PC-3 (cell line): ENCODE results near the gene CEP112. TPM values are rescaled to one million over a fixed set of nuclear protein-coding genes. Genes with fewer than 3 reads are reported as not detected.

Source experiments
- ATAC-seq: fragments of 200-7000 bp; cut with Tn5 transposase; 2 replicates; pipeline ENCODE4 v1.9.1; 2020; ENCODE audit warnings: mild to moderate bottlenecking, moderate library complexity
- BruUV-seq: library from RNA; stranded (reverse); fragments of 400-500 nt; replicated peaks from 2 replicates; lab custom pipeline; 2021; lab: Mats Ljungman, UMichigan
- CTCF ChIA-PET: fragments of 300-600 bp; sonication (Branson Sonifier 250); formaldehyde crosslinking; loops from one replicate; lab custom pipeline; 2022; ENCODE audit warnings: antibody characterized with exemption; lab: Charles Lee
- POLR2A ChIA-PET: fragments of 300-600 bp; sonication (Branson Sonifier 250); formaldehyde crosslinking; loops from one replicate; lab custom pipeline; 2022; ENCODE audit warnings: antibody characterized with exemption; ENCODE audit not compliant: unreplicated experiment; lab: Charles Lee
- DNase-seq: peaks from one replicate; pipeline ENCODE4 v3.0.0-alpha.2; 2015
- H2AFZ ChIP-seq: fragments of 300-600 bp; sonication (generic); 2 replicates; pipeline ENCODE4 v1.6.0; 2016; ENCODE audit warnings: antibody characterized with exemption, low read length
- H3F3A ChIP-seq: fragments of 300-600 bp; sonication (generic); one replicate; pipeline ENCODE4 v1.6.0; 2017; ENCODE audit warnings: antibody characterized with exemption, low read length, control low read depth, mild to moderate bottlenecking; ENCODE audit not compliant: unreplicated experiment
- H3K27ac ChIP-seq: fragments of 300-600 bp; sonication (generic); 2 replicates; pipeline ENCODE4 v1.5.1; 2016; ENCODE audit warnings: mild to moderate bottlenecking, low read length
- H3K27me3 ChIP-seq: fragments of 300-600 bp; sonication (generic); 2 replicates; pipeline ENCODE4 v1.6.1; 2016; ENCODE audit warnings: low read length, mixed read lengths
- H3K36me3 ChIP-seq: fragments of 300-600 bp; sonication (generic); 2 replicates; pipeline ENCODE4 v1.6.1; 2016; ENCODE audit warnings: low read depth, mixed run types, low read length, mixed read lengths
- H3K4me1 ChIP-seq: fragments of 300-600 bp; sonication (generic); 2 replicates; pipeline ENCODE4 v1.5.1; 2016; ENCODE audit warnings: low read length; ENCODE audit not compliant: insufficient read depth
- H3K4me2 ChIP-seq: fragments of 300-600 bp; sonication (generic); 2 replicates; pipeline ENCODE4 v1.6.0; 2016; ENCODE audit warnings: low read length
- H3K4me3 ChIP-seq: fragments of 300-600 bp; sonication (generic); 2 replicates; pipeline ENCODE4 v1.5.1; 2016; ENCODE audit warnings: mild to moderate bottlenecking, low read length, mixed read lengths
- H3K79me2 ChIP-seq: fragments of 300-600 bp; sonication (generic); 2 replicates; pipeline ENCODE4 v1.6.1; 2017; ENCODE audit warnings: low read length, mixed read lengths
- H3K9ac ChIP-seq: fragments of 300-600 bp; sonication (generic); 2 replicates; pipeline ENCODE4 v1.6.0; 2016; ENCODE audit warnings: mild to moderate bottlenecking, low read length
- H3K9me2 ChIP-seq: fragments of 300-600 bp; sonication (generic); replicated peaks from 2 replicates; pipeline ENCODE4 v1.6.1; 2016; ENCODE audit warnings: mixed run types, low read length, mixed read lengths
- H3K9me3 ChIP-seq: fragments of 300-600 bp; sonication (generic); 2 replicates; pipeline ENCODE4 v1.6.1; 2016; ENCODE audit warnings: low read length, mixed read lengths
- H4K20me1 ChIP-seq: fragments of 300-600 bp; sonication (generic); 2 replicates; pipeline ENCODE4 v1.6.1; 2016; ENCODE audit warnings: low read length, mixed read lengths
- CTCF ChIP-seq: fragments of 300-600 bp; sonication (generic); conservative IDR thresholded peaks from 2 replicates; pipeline ENCODE4 v1.5.1; 2017; ENCODE audit warnings: antibody characterized with exemption, low read depth, mild to moderate bottlenecking, low read length
- EZH2 ChIP-seq: fragments of 300-600 bp; sonication (generic); IDR thresholded peaks from one replicate; pipeline ENCODE4 v1.6.1; 2017; ENCODE audit warnings: antibody characterized with exemption, mild to moderate bottlenecking, low read length; ENCODE audit not compliant: unreplicated experiment
- EZH2phosphoT487 ChIP-seq: fragments of 300-600 bp; sonication (generic); IDR thresholded peaks from 2 replicates; pipeline ENCODE4 v1.6.1; 2018; ENCODE audit warnings: mild to moderate bottlenecking, antibody characterized with exemption, low read length, borderline replicate concordance
- intact Hi-C: fragments of 100-400 bp; cut with micrococcal nuclease; formaldehyde crosslinking; loops from 2 replicates; pipeline ENCODE4 v1.9.0; 2023
- total RNA-seq: library from RNA; depleted of rRNA; stranded (reverse); fragments of >200 nt; gene quantifications from 2 replicates; pipeline ENCODE4 v1.2.3, GENCODE V29; 2014

The CEP112 gene
- total RNA-seq, 1 experiment from 2014 or later: 6.5 TPM

GRCh38 chr17:66032082-66032712 is 159.7 kb downstream of the CEP112 start:
- Histone ChIP-seq H3K4me1 (no peaks in the 10 kb centered on the region), H4K20me1 (no peaks in the 10 kb centered on the region), H2AFZ (no peak overlapping the region), H3K27me3 (no peaks in the 10 kb centered on the region), H3K27ac (no peak overlapping the region), H3K4me3 (no peak overlapping the region), H3K4me2 (no peak overlapping the region), H3F3A (no peaks in the 10 kb centered on the region), H3K36me3 (no peaks in the 10 kb centered on the region), H3K9ac (no peak overlapping the region), H3K9me2 (no peaks in the 10 kb centered on the region), H3K9me3 (no peaks in the 10 kb centered on the region), H3K79me2 (no peaks in the 10 kb centered on the region)
- no peak for ATAC-seq
- no TSS peak for BruUV-seq
- ChIA-PET CTCF (no interaction called here), POLR2A (no interaction called here)
- intact Hi-C loops: loop anchor here (10.0 kb wide), 1 partner anchor 113 kb away; no protein-coding TSS in a partner anchor
- TF ChIP-seq CTCF (no peak), EZH2phosphoT487 (no peak), EZH2 (no peak)
- no peak for DNase-seq

GRCh38 chr17:66025551-66025950 is 166.4 kb downstream of the CEP112 start:
- ChIA-PET CTCF (no interaction called here), POLR2A (no interaction called here)
- Histone ChIP-seq H3K79me2 (no peaks in the 10 kb centered on the region), H3K36me3 (no peaks in the 10 kb centered on the region), H3K27me3 (no peaks in the 10 kb centered on the region), H3K4me1 (no peaks in the 10 kb centered on the region), H3F3A (no peaks in the 10 kb centered on the region), H3K4me2 (no peak overlapping the region), H3K9me3 (peaks cover 7% of the 10 kb centered on the region; the same call in 1 of the 2 replicates), H3K4me3 (no peak overlapping the region), H3K9ac (no peak overlapping the region), H4K20me1 (no peaks in the 10 kb centered on the region), H2AFZ (no peak overlapping the region), H3K27ac (no peak overlapping the region), H3K9me2 (no peaks in the 10 kb centered on the region)
- DNase-seq: no peak
- ATAC-seq: no peak
- intact Hi-C loops: no loop called here
- TF ChIP-seq EZH2phosphoT487: no peak
- no peak for TF ChIP-seq EZH2
- no peak for TF ChIP-seq CTCF
- BruUV-seq: no TSS peak

GRCh38 chr17:66021757-66022156 is 170.2 kb downstream of the CEP112 start:
- Histone ChIP-seq H3K4me3 (no peak overlapping the region), H3K27me3 (no peaks in the 10 kb centered on the region), H3K9ac (no peak overlapping the region), H3K79me2 (no peaks in the 10 kb centered on the region), H4K20me1 (no peaks in the 10 kb centered on the region), H2AFZ (no peak overlapping the region), H3K9me2 (no peaks in the 10 kb centered on the region), H3K36me3 (no peaks in the 10 kb centered on the region), H3K4me1 (no peaks in the 10 kb centered on the region), H3K27ac (no peak overlapping the region), H3F3A (no peaks in the 10 kb centered on the region), H3K4me2 (no peak overlapping the region), H3K9me3 (peaks cover 7% of the 10 kb centered on the region; the same call in 1 of the 2 replicates)
- no TSS peak for BruUV-seq
- intact Hi-C loops: no loop called here
- POLR2A ChIA-PET: no interaction called here
- CTCF ChIA-PET: no interaction called here
- DNase-seq (peak; percentile 4), ATAC-seq (no peak)
- TF ChIP-seq CTCF: peak; percentile 36; the same call in 1 of the 2 replicates
- TF ChIP-seq EZH2phosphoT487: no peak
